Suprapubic skin (tissue), 4 donors: Measurements from ENCODE around the gene TUBA4B. TPM values are rescaled to one million over a fixed set of nuclear protein-coding genes. Genes with fewer than 3 reads are reported as not detected.

Source experiments
- DNase-seq, 2 donors: peaks; one replicate each; pipeline ENCODE4 v3.0.0-alpha.2; 2019; ENCODE audit warnings: low spot score in 2 of 2
- H3K27ac ChIP-seq: fragments of 200-600 bp; sonication (generic); one replicate; pipeline ENCODE4 v1.5.1; 2019
- H3K27me3 ChIP-seq: fragments of 200-600 bp; sonication (generic); one replicate; pipeline ENCODE4 v1.5.1; 2019
- H3K36me3 ChIP-seq: fragments of 200-600 bp; sonication (generic); one replicate; pipeline ENCODE4 v1.5.1; 2019
- H3K4me1 ChIP-seq: fragments of 200-600 bp; sonication (generic); one replicate; pipeline ENCODE4 v1.5.1; 2019
- H3K4me3 ChIP-seq: fragments of 200-600 bp; sonication (generic); one replicate; pipeline ENCODE4 v1.5.1; 2019; ENCODE audit warnings: mild to moderate bottlenecking
- H3K9me3 ChIP-seq: fragments of 200-600 bp; sonication (generic); one replicate; pipeline ENCODE4 v1.5.1; 2019
- EP300 ChIP-seq: sonication (generic); formaldehyde crosslinking; IDR thresholded peaks from one replicate; pipeline ENCODE4 v1.6.1; 2017; ENCODE audit warnings: antibody characterized with exemption
- POLR2A ChIP-seq, 2 donors: fragments of 450-650 bp; IDR thresholded peaks; one replicate each; pipeline ENCODE4 v1.6.1; 2017; ENCODE audit warnings: antibody characterized with exemption in 2 of 2, mild to moderate bottlenecking in 2 of 2, moderate library complexity in 2 of 2
- POLR2AphosphoS5 ChIP-seq, 3 donors: sonication (generic); formaldehyde crosslinking; IDR thresholded peaks; one replicate each; pipeline ENCODE4 v1.6.1; 2017; ENCODE audit warnings: antibody characterized with exemption in 3 of 3
- WGBS: methylation state at CpG from one replicate; pipeline ENCODE4 v1.1.5; 2018; 5-methylcytosine and 5-hydroxymethylcytosine counted together
- total RNA-seq, 4 donors: library from RNA; depleted of rRNA; stranded (reverse); fragments of >200 nt; gene quantifications; one replicate each; pipeline ENCODE4 v1.1.0, GENCODE V29; 2016
- TF ChIP-seq, protein P1 (sequence below), 2 donors: fragments of 200-600 bp in 1 of 2; fragments of 450-650 bp in 1 of 2; sonication (generic) in 1 of 2; IDR thresholded peaks; one replicate each; pipeline ENCODE4 v1.5.1; 2016 to 2019; ENCODE audit warnings: antibody characterized with exemption in 2 of 2, mild to moderate bottlenecking in 1 of 2, moderate library complexity in 1 of 2

The TUBA4B gene
- total RNA-seq, 4 donors from 2014 or later = not detected

GRCh38 chr2:219274361-219274921 lies 21.4 kb downstream of the TUBA4B start:
- no peak for DNase-seq
- no peak overlapping the region for H3K4me3 ChIP-seq
- peaks cover 30% of the 10 kb centered on the region for H3K4me1 ChIP-seq
- H3K36me3 ChIP-seq = no peaks in the 10 kb centered on the region
- WGBS = 25% methylated on average over 3 of the region's 6 CpGs
- H3K27ac ChIP-seq = peak overlapping the region; percentile 90
- H3K9me3 ChIP-seq = no peaks in the 10 kb centered on the region
- TF ChIP-seq, protein P1, sequence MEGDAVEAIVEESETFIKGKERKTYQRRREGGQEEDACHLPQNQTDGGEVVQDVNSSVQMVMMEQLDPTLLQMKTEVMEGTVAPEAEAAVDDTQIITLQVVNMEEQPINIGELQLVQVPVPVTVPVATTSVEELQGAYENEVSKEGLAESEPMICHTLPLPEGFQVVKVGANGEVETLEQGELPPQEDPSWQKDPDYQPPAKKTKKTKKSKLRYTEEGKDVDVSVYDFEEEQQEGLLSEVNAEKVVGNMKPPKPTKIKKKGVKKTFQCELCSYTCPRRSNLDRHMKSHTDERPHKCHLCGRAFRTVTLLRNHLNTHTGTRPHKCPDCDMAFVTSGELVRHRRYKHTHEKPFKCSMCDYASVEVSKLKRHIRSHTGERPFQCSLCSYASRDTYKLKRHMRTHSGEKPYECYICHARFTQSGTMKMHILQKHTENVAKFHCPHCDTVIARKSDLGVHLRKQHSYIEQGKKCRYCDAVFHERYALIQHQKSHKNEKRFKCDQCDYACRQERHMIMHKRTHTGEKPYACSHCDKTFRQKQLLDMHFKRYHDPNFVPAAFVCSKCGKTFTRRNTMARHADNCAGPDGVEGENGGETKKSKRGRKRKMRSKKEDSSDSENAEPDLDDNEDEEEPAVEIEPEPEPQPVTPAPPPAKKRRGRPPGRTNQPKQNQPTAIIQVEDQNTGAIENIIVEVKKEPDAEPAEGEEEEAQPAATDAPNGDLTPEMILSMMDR (IDR thresholded peaks at IDR 0.05) = no peak
- TF ChIP-seq EP300 = no peak
- H3K27me3 ChIP-seq = no peaks in the 10 kb centered on the region

GRCh38 chr2:219277703-219278654 lies 24.9 kb downstream of the TUBA4B start:
- DNase-seq = peak; percentile 90 to 91
- 27% methylated on average over 15 of the region's 25 CpGs for WGBS
- H3K27ac ChIP-seq = peak overlapping the region; percentile 99
- TF ChIP-seq POLR2A (IDR thresholded peaks at IDR 0.05) (no peak), EP300 (no peak)
- TF ChIP-seq, protein P1 (IDR thresholded peaks at IDR 0.05) = peak; percentile 96 to 99
- H3K9me3 ChIP-seq = no peaks in the 10 kb centered on the region
- peaks cover 62% of the 10 kb centered on the region for H3K4me1 ChIP-seq
- H3K4me3 ChIP-seq = no peak overlapping the region
- no peaks in the 10 kb centered on the region for H3K27me3 ChIP-seq
- H3K36me3 ChIP-seq = peaks cover 23% of the 10 kb centered on the region

DNA sequence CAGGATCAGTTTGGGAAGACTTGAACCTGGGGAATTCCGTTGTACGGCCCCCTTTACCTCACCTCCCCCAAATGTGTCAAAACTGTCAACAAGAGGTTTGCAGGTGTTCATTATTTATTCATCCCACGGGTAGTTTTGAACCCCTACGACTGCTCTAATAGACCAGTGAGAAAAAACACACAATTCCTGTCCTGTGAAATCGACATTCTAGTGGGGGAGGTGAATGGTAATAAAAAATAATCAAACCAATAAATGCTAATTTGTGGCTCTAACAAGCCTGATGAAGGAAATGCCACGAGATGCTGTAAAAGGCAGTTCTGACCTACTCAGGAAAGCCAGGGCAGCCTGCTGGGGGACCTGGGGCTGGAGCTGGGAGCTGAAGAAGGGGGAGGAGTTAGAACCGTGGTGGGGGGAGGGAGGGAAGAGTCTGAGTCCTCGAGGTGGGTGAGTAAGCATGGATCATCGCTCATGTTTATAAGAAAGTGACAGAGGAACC lies 25.7 kb downstream of the TUBA4B start:
- Histone ChIP-seq H3K27ac (peak overlapping the region; percentile 99), H3K4me3 (peak overlapping the region; percentile 93), H3K27me3 (no peaks in the 10 kb centered on the region), H3K4me1 (peaks cover 68% of the 10 kb centered on the region), H3K36me3 (peaks cover 31% of the 10 kb centered on the region), H3K9me3 (no peaks in the 10 kb centered on the region)
- WGBS = 12% methylated on average over 9 of the region's 9 CpGs
- no peak for DNase-seq
- TF ChIP-seq POLR2A (IDR thresholded peaks at IDR 0.05) (no peak), POLR2AphosphoS5 (IDR thresholded peaks at IDR 0.05) (no peak), EP300 (no peak)
- TF ChIP-seq, protein P1 (IDR thresholded peaks at IDR 0.05) = no peak

DNA sequence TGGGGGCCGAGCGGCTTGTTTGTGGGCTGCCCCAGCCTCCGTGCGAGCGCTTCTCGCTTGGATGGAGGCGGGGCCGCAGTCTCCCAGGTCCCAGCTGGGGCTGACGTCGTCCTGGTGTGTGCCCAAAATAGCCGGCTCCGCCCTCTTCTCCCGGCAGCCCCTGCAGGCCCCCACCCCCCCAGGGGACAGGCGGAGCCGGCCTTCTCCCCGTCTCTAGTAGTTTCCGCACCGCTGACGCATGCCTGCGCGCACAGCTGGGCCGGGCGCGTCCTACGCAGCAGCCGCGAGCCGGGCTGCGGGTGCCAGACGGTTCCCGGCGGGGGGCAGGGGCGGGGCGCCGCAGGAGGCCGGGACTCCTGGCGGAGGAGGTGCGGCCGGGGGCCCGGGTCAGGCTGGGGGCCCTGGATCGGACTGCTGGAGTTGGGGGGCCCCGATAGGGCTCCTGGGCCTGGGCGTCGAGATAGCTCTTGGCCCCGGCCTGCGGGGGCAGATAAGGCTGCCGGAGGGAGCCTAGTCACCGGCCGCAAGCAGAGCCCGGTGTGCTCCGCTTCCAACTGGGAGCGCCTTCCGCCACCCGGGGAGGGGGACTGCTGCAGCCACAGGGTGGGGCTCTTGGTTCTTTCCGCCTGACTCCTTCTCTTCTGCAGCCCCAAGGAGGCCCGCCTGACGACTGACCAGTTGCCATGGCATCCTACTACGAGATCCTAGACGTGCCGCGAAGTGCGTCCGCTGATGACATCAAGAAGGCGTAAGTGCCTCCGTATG lies 26.3 kb downstream of the TUBA4B start, which contains the start of gene DNAJB2:
TSS of gene DNAJB2 (plus strand) at position 216 of the 765 bp plus-strand sequence. CDS start at position 684, 468 bp downstream.
- Histone ChIP-seq H3K36me3 (peaks cover 37% of the 10 kb centered on the region), H3K9me3 (no peaks in the 10 kb centered on the region), H3K27ac (peak within 1 kb of the TSS; percentile 99), H3K4me3 (peak within 1 kb of the TSS; percentile 93), H3K4me1 (peaks cover 69% of the 10 kb centered on the region), H3K27me3 (no peaks in the 10 kb centered on the region)
- TF ChIP-seq POLR2A (IDR thresholded peaks at IDR 0.05) = peak; percentile 23 to 89
- TF ChIP-seq EP300 = peak; percentile 16
- TF ChIP-seq, protein P1 (IDR thresholded peaks at IDR 0.05) = no peak
- TF ChIP-seq POLR2AphosphoS5 (IDR thresholded peaks at IDR 0.05) = peak; percentile 31 to 87 (median 63)
- peak; percentile 99 for DNase-seq
- 0% methylated on average over 17 of the region's 65 CpGs for WGBS
